ENCODE measurements around the gene GCC2. TPM values are rescaled to one million over a fixed set of nuclear protein-coding genes. Genes with fewer than 3 reads are reported as not detected.

The GCC2 gene
- total and polyA plus RNA-seq, 2 donors from 2014 or later = 9.5 to 74.5 TPM

- TF ChIP-seq, protein P1, sequence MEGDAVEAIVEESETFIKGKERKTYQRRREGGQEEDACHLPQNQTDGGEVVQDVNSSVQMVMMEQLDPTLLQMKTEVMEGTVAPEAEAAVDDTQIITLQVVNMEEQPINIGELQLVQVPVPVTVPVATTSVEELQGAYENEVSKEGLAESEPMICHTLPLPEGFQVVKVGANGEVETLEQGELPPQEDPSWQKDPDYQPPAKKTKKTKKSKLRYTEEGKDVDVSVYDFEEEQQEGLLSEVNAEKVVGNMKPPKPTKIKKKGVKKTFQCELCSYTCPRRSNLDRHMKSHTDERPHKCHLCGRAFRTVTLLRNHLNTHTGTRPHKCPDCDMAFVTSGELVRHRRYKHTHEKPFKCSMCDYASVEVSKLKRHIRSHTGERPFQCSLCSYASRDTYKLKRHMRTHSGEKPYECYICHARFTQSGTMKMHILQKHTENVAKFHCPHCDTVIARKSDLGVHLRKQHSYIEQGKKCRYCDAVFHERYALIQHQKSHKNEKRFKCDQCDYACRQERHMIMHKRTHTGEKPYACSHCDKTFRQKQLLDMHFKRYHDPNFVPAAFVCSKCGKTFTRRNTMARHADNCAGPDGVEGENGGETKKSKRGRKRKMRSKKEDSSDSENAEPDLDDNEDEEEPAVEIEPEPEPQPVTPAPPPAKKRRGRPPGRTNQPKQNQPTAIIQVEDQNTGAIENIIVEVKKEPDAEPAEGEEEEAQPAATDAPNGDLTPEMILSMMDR (IDR thresholded peaks at IDR 0.05; ENCODE audit: borderline replicate concordance, extremely low read depth, insufficient read depth) = no peak
- Histone ChIP-seq H3K4me1 (ENCODE audit: control insufficient read depth in 2 of 3, insufficient read depth in 2 of 3, low read depth in 1 of 3, low read length in 3 of 3) (no peaks in the 10 kb centered on the region), H3K4me3 (ENCODE audit: low read length in 3 of 3) (no peak overlapping the region), H3K27me3 (ENCODE audit: control insufficient read depth, insufficient read depth, low read length) (no peaks in the 10 kb centered on the region), H3K9ac (ENCODE audit: low read length in 3 of 3) (no peak overlapping the region), H3K9me3 (ENCODE audit: control insufficient read depth in 2 of 3, insufficient read depth in 1 of 3, low read length in 3 of 3) (peaks cover 0 to 12% (median 0%) of the 10 kb centered on the region in 3 donors), H3K27ac (ENCODE audit: low read depth in 2 of 2, low read length in 2 of 2) (no peak overlapping the region), H3K36me3 (ENCODE audit: control insufficient read depth in 2 of 3, insufficient read depth in 3 of 3, low read length in 3 of 3) (peaks cover 8 to 26% (median 8%) of the 10 kb centered on the region in 3 donors)
- intact Hi-C loops (cut with DNase I) = no loop called here
- FAIRE-seq = no peak
- DNase-seq = no peak
Measured at GRCh38 chr2:108460345-108461037, 11.5 kb downstream of the GCC2 start.

DNA sequence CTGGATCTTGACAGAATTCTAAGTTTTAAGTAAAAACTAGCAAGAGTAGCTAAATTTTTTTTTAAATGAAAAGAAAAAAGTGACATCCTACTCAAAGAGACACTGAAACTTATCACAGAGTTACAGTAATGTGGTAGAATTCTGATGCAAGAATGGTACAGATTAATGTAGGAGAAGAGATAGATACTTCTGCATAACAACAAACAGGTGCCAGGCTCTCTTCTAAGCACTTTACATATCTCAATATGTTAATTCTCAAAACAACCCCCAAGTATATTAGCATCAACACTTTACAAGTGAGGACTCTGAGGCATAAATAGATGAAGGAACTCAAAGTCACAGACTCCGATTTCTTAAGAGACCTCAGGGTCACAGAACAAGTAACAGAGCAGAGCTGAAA is 28.1 kb downstream of the GCC2 start:
- Histone ChIP-seq H3K9me3 (ENCODE audit: control insufficient read depth in 2 of 3, insufficient read depth in 1 of 3, low read length in 3 of 3) (no peaks in the 10 kb centered on the region), H3K4me3 (ENCODE audit: low read length in 3 of 3) (no peak overlapping the region), H3K27me3 (ENCODE audit: control insufficient read depth, insufficient read depth, low read length) (no peaks in the 10 kb centered on the region), H3K4me1 (ENCODE audit: control insufficient read depth in 2 of 3, insufficient read depth in 2 of 3, low read depth in 1 of 3, low read length in 3 of 3) (no peaks in the 10 kb centered on the region), H3K27ac (ENCODE audit: low read depth in 2 of 2, low read length in 2 of 2) (no peak overlapping the region), H3K36me3 (ENCODE audit: control insufficient read depth in 2 of 3, insufficient read depth in 3 of 3, low read length in 3 of 3) (peaks cover 5 to 49% (median 6%) of the 10 kb centered on the region in 3 donors), H3K9ac (ENCODE audit: low read length in 3 of 3) (no peak overlapping the region)
- DNase-seq = no peak
- FAIRE-seq = no peak
- intact Hi-C loops (cut with DNase I) = no loop called here
- TF ChIP-seq, protein P1 (IDR thresholded peaks at IDR 0.05; ENCODE audit: borderline replicate concordance, extremely low read depth, insufficient read depth) = no peak

GRCh38 chr2:108485253-108485652 is 36.2 kb downstream of the GCC2 start:
- intact Hi-C loops (cut with DNase I) = no loop called here
- H3K27ac ChIP-seq (ENCODE audit: low read depth in 2 of 2, low read length in 2 of 2) = no peak overlapping the region
- FAIRE-seq (no peak), DNase-seq (no peak)
- H3K36me3 ChIP-seq (ENCODE audit: control insufficient read depth in 2 of 3, insufficient read depth in 3 of 3, low read length in 3 of 3) = peaks cover 0 to 54% (median 14%) of the 10 kb centered on the region in 3 donors
- H3K4me1 ChIP-seq (ENCODE audit: control insufficient read depth in 2 of 3, insufficient read depth in 2 of 3, low read depth in 1 of 3, low read length in 3 of 3) = no peaks in the 10 kb centered on the region
- no peaks in the 10 kb centered on the region for H3K27me3 ChIP-seq (ENCODE audit: control insufficient read depth, insufficient read depth, low read length)
- TF ChIP-seq, protein P1 (IDR thresholded peaks at IDR 0.05; ENCODE audit: borderline replicate concordance, extremely low read depth, insufficient read depth) = no peak
- H3K4me3 ChIP-seq (ENCODE audit: low read length in 3 of 3) = no peak overlapping the region
- H3K9me3 ChIP-seq (ENCODE audit: control insufficient read depth in 2 of 3, insufficient read depth in 1 of 3, low read length in 3 of 3) = no peaks in the 10 kb centered on the region
- H3K9ac ChIP-seq (ENCODE audit: low read length in 3 of 3) = no peak overlapping the region

All from kidney (tissue), 14 donors.